Omental fat pad (tissue), 4 donors: ENCODE data around the gene LHX4. TPM values are rescaled to one million over a fixed set of nuclear protein-coding genes. Genes with fewer than 3 reads are reported as not detected.

Source experiments
- ATAC-seq: fragments of 150-250 bp; one replicate; pipeline ENCODE4 v1.9.1; 2016; ENCODE audit warnings: mild to moderate bottlenecking, moderate library complexity; ENCODE audit not compliant: low FRiP score
- DNase-seq: peaks from one replicate; pipeline ENCODE4 v3.0.0-alpha.2; 2019; ENCODE audit warnings: low spot score
- total RNA-seq, 4 donors: library from RNA; depleted of rRNA; stranded (reverse); fragments of >200 nt; gene quantifications; one replicate each; pipeline ENCODE4 v1.1.0, GENCODE V29; 2016
- TF ChIP-seq, protein P1 (sequence below), 3 donors: fragments of 450-650 bp; IDR thresholded peaks; one replicate each; pipeline ENCODE4 v1.5.1; 2016 to 2017; ENCODE audit warnings: antibody characterized with exemption in 3 of 3, mild to moderate bottlenecking in 3 of 3, moderate library complexity in 2 of 3

The LHX4 gene
- total RNA-seq, 4 donors from 2014 or later: 0.16 to 0.28 TPM; not detected in 2

GRCh38 chr1:180257028-180257386 is 26.9 kb downstream of the LHX4 start:
- ATAC-seq (no peak), DNase-seq (no peak)
- TF ChIP-seq, protein P1, sequence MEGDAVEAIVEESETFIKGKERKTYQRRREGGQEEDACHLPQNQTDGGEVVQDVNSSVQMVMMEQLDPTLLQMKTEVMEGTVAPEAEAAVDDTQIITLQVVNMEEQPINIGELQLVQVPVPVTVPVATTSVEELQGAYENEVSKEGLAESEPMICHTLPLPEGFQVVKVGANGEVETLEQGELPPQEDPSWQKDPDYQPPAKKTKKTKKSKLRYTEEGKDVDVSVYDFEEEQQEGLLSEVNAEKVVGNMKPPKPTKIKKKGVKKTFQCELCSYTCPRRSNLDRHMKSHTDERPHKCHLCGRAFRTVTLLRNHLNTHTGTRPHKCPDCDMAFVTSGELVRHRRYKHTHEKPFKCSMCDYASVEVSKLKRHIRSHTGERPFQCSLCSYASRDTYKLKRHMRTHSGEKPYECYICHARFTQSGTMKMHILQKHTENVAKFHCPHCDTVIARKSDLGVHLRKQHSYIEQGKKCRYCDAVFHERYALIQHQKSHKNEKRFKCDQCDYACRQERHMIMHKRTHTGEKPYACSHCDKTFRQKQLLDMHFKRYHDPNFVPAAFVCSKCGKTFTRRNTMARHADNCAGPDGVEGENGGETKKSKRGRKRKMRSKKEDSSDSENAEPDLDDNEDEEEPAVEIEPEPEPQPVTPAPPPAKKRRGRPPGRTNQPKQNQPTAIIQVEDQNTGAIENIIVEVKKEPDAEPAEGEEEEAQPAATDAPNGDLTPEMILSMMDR (IDR thresholded peaks at IDR 0.05): no peak

DNA sequence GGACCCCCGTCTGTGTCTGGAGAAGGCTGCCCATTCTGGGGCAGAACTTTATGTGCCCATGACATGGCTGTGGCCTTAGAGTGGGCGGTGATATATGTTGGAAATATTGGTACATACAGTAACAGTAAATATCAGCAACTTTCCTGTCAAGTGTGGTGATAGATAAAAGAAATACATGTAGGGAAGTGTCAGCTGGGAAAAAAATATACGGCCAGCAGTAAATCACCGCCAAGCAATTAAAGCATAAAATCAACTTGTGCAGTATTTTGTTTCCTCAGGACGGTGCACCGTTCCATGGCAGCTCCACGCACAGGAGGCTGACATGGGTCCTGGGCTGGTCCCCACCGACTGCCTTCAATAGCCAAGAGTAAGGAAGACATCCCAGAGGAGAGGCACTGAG is 27.4 kb downstream of the LHX4 start:
- TF ChIP-seq, protein P1 (IDR thresholded peaks at IDR 0.05): no peak
- no peak for DNase-seq
- ATAC-seq: no peak

GRCh38 chr1:180258290-180258689 is 28.2 kb downstream of the LHX4 start:
- TF ChIP-seq, protein P1 (IDR thresholded peaks at IDR 0.05): no peak
- DNase-seq (no peak), ATAC-seq (no peak)

- TF ChIP-seq, protein P1 (IDR thresholded peaks at IDR 0.05): no peak
- no peak for ATAC-seq
- DNase-seq: no peak
Measured at GRCh38 chr1:180258935-180259334, 28.9 kb downstream of the LHX4 start.

DNA sequence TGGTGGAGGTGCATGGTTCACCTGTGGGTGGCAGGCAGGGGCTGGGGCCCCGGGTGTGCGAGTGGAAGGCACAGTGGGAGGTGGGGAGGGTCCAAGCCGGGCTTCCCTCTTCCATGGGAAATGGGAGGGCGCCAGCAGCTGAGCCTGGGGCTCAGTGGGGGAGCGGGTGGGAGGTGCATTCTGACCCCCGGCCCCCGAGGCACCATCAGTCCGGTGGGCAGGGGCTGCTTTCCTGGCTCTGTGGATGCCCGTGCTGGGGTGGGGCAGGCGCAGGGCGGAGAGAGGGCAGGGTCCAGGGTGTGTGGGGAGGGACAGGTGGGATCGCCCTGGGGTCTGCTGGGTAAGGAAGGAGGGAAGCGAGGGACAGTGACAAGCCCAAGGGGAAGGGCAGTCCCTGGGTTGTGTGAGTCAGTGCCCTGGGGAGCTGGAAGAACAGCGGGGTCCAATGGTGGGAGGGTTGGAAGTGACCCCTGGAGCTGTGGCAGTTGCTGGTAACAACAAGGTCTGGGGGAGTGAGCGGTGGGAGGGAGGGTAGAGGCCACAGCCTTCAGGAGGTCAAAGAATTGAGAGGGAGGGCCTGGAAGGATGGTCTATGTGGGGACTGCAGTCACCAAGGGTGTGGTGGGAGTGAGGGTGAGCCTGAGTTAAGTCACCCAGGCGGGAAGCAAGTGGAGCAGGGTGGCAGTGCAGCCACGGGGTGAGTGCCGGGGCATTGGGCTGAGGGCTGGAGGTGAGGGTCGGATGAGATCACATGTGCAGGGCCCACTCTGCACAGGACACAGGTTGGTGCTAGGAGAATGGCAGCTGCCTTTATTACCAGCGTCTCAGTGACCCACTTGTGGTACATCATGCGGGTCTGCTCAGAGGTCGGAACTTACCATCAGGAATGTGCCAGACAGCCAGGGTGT is 29.6 kb downstream of the LHX4 start:
- no peak for DNase-seq

DNA sequence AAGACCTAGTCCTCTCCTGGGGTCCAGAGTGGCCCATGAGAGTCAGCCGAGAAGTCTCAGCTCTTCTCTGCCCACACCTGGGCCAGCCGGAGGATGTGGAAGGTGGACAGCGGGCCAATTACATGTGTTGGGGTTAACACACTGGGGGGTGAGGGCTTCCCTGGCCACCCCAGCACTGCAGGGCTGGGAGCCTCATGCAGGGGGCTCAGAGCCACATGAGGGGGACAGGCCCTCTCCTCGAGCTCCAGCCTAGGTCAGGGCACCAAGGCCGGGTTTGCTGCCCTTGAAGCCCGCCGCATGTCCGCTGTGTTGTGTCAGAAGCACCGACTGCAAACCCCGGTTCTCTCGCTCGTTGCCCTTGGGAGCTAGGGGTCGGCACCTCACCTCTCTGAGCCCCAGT is 30.5 kb downstream of the LHX4 start:
- DNase-seq (no peak), ATAC-seq (no peak)
- TF ChIP-seq, protein P1 (IDR thresholded peaks at IDR 0.05): no peak

More for the DNA sequence above, 29.6 kb downstream of the LHX4 start:
- ATAC-seq: no peak
- TF ChIP-seq, protein P1 (IDR thresholded peaks at IDR 0.05): no peak

DNA sequence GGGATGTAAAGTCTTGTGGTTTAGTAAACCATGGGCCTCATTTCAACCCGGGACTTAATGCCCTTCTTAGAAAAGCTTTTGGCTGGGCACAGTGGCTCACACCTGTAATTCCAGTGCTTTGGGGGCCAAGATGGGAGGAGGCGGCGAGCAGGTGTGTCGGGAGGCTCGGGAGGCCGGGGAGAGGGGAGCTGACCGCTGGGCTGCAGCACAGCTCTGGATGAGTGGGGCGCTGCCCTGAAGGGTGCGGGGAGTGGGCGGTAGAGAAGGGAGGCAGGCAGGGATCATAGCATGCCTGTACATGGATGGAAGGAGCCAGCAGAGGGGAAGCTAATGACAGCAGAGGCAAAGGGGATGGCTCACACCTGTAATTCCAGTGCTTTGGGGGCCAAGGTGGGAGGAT is 31.0 kb downstream of the LHX4 start:
- ATAC-seq: no peak
- DNase-seq: no peak
- TF ChIP-seq, protein P1 (IDR thresholded peaks at IDR 0.05): no peak
